IPS DF 19.7 (cell line): ENCODE measurements around the gene ABCA4.
"Not testable (repeated sequence)": the region's sequence is repeated elsewhere in the genome, so short reads cannot be mapped to it uniquely, and the experiment has no call there.

ENCODE experiments used
- DNase-seq: peaks from one replicate; pipeline ENCODE4 v3.0.0-alpha.2; 2013; ENCODE audit warnings: low read depth, low spot score

ABCA4 gene

DNA sequence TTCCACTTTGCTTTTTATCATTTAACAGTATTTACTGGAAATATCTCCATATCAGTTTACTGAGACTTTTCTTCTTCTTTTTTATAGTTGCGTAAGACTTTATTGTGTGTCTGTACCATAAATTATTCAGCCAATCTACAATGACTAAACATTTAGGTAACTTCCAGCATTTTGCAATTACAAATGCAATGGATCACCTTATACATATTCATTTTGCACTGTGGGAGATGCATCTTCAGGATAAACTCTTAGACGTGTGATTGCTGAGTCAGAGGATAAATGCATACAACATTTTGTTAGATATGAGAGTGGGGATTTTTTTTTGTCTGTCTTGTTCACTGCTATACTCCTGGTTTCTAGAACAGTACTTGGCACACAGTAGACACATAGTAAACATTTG, 116.0 kb downstream of the ABCA4 start:
- DNase-seq: no peak

DNA sequence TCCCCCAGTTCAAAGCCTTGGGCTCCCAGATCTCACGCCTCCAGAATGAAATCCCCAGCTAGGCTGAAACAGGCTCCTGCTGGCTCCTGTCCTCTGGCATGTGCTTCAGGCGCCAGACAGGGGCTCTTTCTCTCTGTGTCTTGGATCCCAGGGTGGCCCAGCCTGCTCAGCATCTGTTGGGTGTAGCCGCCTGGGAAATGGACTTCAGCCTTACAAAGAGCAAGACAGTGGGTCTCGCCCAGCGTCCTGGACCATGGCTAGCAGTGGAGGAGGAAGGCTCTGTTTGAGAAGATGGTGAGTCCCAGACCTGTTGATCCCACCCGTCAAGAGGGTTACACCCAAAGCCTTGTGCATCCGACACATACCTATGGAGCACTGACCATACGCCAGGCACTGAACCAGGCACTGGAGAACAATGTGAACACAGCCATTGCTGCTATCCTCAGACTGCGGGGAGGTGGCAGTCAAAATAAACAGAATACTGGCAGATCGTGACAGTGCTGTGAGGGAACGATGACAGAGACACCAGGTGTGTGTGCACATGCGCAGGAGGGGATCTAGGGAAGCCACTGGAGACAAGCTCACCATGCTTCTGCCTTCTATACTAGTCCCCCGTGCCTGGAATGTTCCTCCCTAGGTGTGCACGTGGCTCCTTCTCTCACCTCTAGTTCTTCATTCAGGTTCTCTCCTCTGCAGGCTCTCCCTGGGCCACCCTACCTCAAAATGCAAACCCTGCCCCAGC, 118.7 kb downstream of the ABCA4 start:
- DNase-seq: no peak

DNA sequence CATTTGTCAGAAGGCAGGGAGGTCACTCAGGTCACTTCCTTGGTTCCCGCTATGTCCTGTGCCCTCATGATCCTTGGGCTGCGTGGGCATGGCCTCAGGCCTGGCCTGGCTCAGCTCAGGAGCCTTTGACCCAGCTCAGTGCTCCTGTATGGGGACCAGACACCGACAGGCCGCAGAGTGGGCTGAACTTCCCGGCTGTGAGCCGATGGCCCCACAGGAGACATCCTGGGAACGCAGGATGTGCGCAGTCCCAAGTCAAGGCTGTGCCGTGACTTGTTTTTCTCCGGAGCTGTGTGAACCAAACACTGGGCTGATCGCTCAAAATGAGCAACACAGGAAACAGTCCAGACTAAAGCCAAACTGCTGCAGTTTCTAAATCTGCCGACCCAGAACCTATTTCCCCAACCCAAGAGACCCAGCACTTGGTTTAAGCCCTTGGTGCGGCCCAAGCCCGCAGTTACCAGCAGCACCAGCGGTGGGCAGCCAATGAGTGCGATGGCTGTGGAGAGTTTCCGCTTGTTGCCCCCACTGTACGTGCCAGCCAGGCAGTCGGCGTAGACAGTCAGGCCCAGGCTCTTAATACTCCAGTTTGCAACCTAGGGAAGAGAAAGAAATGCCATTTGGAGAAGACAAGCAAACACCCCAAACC, 119.4 kb downstream of the ABCA4 start:
- DNase-seq: no peak

DNA sequence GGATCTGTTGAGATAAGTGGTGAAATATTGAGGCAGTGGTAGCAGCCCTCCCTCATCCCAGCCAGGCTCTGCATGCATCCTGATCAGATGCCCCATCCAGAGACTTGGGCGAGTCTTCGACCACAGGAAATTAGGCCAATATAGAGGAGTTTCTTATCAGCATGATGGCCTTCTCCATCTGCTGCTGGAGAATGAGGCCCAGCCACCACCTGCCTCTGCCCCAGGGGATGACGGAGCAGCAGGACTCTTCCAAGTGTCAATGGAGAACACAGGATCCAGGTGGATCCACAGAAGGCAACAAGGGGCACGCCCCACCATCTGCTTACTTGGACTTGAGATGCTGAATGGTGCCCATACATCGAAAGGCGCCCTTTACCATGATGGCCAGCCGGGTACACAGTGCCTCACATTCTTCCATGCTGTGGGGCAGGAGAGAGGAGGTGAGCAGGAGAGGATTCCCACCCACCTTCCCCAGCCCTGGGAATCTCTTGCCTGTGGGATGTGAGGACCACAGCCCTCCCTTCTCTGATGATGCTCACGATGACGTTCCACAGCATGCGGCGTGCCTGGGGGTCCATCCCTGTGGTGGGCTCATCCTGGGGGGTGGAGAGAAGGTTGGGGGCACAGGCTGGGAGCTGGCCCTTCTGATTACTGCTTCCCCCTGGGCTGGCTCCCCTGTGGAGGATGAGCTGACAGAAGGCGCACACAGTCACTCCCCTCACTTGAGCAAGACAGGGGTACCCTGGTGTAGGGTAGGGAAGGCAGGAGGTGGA, 120.3 kb downstream of the ABCA4 start:
- no peak for DNase-seq

DNA sequence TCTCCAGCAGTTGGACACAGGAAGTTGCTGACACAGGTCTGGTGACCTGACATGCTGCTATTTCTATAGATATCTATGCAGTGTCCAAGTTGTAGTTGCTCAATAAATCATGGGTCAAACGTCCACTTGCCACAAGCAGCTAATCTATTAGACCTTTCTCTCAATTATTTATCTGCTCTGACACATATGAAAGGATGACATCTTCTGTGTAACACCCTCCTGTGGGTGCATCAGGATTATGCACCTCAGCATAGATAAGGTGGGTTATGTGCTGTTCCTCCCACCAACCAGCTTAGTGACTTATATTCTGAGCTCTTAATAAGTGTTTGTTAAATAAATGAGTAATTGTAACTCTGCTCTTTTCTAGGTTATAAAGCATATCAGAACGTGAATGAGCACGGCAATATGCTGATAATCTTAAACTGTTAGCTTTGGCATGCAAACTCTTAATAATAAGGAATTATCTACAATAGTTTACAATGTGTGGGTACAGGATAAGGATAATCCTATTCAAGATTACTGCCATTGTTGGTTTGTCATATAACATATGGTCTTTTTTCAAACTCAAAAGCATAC, 121.0 kb downstream of the ABCA4 start:
- DNase-seq: no peak

DNA sequence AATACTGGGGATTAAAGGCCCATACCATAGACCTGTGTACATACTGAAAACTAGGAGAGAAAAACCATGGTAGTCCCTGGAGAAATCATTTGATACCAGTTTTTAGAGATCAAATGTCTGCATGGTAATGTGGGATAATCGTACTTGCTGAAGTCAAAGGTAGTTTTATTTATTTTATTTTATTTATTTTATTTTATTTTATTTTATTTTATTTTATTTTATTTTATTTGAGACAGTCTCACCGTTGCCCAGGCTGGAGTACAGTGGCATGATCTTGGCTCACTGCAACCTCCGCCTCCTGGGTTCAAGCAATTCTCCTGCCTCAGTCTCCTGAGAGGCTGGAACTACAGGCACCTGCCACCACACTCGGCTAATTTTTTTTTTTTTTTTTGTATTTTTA, 122.4 kb downstream of the ABCA4 start:
- not testable (repeated sequence) for DNase-seq

DNA sequence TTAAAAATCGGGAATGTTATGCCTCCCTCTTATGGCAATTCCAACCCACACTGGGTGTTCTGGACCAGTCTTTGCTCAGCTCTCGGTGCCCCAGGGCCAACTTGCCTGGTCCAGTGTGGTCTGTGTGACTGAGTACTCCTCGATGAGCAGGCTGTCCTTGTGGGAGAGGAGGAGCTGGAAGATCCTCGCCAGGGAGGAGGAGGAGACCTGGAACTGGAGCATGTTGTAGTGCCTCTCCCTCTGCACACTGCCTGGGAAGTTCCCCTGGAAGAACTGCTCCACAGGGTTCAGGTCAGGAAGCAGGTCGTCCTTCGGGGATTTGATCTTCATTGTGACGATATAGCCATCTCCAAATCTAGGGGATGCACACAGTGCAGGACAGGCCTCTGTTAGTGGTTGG, 123.2 kb downstream of the ABCA4 start:
- no peak for DNase-seq

DNA sequence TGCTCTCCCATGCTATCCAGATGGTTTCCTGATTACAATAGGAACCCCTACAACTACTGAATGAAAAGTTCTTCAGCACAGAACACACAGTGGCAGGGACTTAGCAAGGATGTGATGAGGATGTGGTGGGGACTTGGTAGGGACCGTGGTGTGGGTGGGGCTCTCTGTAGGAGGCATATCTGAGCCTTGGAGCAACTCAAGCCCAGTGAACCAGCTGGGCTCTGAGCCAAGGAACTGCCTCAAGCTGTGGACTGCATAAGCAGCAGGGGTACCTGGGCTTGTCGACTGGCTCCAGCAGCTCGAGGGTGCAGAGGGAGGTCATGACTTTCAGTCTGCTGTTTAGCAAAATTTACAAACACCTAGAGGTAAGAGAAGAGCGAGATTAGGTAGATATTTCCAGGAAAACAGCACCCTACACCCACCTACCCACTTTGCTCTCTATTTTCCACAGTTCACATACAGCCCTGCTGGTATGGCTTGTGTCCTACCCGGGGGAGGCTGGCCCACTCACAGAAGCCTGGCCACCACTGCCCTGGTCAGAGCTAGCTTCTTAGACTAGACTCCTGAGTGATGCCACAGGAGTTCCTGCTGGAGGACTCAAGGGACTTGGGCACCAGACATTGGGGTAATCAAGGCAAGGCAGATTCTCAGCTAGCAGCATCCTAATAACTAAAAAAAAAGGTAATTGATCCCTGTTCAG, 125.0 kb downstream of the ABCA4 start:
- DNase-seq: no peak

DNA sequence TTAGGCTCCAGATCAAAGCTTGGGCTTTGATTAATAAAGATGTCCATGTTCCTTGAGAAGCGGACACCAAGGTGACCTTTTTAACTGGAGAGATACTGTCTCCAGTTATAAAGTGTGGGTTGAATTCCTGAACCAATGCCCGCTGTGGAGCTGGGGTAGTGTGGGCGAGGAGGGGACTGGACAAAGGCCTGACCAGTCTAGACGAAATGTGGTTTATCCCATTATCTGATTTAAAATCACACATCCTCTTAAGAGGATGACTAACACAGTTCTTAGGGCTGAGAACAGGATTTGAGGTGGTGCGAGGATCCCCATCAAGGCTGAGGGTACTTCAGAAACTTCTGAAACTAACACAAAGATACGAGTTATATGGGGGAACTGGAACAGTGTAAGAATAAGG, 127.2 kb downstream of the ABCA4 start:
- DNase-seq: no peak

DNA sequence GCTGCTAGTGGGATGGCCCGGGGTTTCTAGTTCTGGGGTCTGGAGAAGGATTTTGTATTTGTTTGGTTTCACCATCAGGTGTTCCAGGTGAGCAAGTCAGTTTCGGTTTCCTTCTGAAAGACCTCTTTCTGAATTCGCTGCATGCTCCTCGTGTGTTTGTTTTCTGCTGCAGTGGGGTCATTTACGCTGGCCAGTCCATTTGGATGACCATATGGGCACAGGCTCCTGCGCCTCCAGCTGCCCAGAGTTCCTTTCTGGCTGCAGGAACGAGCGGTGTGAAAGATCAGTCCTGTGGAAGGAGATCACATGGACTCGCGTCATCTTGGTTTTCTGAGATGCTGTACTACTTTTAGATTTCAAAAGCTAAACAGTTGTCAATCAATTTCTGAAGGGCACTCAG, 128.0 kb downstream of the ABCA4 start:
- DNase-seq: no peak

DNA sequence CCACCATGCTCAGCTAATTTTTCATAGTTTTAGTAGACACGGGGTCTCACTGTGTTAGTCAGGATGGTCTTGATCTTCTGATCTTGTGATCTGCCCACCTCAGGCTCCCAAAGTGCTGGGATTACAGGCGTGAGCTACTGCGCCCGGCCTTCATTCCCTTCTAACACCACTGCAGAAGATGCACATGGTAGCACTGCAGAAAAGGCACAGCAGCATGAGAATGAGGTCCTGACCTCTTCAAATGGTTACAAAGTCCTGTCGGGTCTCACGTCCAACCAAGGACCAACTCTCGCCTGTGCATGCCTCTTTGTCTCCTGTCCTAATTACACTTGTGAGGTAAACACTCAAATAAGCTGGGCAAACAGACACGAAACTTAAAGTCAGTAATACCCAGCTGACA, 128.8 kb downstream of the ABCA4 start:
- DNase-seq: no peak

DNA sequence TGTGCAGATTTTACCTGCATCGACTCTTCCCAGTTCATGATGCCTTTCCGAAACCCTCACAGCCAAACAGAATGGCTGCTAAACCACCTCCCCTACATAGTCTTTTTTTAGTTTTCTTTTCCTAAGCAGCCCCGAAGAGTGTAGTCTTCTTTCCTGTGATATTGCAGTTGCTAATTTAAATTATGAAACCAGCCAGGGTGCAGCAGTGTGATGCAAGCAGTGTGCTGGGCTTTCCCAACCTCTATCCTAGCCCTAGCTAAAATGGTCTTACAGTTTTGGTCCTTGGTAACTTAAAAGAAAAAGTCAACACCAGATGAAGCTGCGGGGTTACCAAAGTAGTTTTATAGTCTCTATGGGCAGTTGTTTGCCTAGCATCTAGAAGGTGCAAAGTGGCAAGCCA, 129.7 kb downstream of the ABCA4 start:
- DNase-seq: no peak

DNA sequence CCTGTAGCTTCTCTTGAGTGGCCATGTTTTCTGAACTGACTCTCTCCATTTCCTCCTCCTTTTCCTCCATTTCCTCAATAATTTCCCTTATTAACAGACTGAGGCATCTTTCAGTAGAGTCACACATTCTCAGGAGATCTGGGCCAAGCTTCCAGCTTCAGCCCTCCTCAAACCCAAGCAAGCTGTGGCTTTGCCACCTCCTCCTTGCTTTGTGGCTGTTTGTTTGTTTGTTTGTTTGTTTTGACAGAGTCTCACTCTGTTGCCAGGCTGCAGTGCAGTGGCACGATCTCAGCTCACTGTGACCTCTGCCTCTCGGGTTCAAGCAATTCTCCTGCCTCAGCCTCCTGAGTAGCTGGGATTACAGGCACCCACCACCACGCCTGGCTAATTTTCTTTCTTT, 130.5 kb downstream of the ABCA4 start:
- not testable (repeated sequence) for DNase-seq

DNA sequence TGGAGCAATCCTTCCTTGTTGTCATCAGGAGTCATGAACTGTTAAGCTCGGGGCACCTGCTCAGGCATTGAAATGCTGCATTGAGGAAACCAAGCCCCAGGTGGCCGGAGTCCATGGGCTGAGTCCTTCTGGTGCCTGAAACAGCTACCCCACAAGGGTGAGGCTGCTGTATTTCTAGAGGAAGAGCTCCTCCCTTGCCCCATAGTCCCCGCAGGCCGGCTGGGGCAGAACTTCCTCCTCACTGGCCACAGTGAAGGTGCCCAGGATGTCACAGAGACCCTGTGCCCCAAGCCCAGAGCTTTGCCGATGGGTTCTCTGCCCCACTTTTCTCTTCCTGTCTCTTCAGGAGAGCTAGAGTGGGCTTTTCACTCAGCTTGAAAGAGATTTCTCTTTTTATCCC, 130.9 kb downstream of the ABCA4 start:
- DNase-seq: no peak

DNA sequence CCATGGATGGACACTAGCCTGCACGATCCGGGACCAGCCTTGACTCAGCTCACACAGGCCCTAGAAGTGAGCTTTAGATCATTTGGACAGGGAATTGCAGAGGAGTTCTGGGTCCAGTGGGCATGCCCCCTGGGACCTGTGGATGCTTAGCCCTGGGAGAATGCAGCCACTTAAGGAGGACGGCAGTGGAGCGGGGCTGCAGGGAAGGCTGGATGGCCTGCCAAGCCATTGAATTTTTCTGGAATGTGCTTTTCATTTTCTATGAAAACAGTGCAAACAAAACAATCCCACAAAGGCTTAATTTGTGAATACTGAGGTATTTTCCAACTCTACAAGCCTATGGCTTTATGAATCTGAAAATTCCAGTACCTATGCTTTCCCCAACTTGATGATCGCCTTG, 131.3 kb downstream of the ABCA4 start:
- no peak for DNase-seq

DNA sequence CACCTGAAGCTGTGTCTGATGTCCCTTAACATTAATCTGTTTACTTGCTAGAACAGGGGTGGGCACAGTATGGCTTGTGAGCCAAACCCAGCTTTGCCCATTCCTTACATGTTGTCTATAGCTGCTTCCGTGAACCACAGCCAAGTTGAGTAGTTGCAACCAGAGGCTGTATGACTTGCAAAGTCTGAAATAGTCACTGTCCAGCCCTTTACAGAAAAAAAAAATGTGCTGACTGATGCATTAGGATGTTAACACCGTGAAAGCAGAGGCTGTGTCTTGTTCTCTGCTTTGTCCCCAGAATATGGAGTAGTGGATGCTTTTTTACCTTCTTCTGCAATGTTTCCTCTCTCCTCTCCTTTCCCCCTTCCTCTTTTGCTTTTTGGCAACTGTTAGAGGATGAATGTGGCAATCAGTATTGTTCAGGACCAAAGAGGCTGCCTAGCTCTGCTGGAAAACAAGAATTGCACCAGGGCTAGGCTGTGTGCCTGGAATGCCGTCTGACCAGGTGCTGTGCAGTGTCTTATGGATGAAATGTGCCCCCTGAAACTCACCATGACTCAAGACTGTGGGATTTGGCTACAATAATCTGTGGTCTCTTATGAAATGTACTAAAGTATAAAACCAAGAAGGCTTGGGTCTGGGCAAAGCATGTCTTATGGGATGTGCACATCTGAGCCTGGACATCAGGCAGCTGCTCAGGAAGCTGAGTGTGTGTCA, 132.2 kb downstream of the ABCA4 start:
- no peak for DNase-seq

DNA sequence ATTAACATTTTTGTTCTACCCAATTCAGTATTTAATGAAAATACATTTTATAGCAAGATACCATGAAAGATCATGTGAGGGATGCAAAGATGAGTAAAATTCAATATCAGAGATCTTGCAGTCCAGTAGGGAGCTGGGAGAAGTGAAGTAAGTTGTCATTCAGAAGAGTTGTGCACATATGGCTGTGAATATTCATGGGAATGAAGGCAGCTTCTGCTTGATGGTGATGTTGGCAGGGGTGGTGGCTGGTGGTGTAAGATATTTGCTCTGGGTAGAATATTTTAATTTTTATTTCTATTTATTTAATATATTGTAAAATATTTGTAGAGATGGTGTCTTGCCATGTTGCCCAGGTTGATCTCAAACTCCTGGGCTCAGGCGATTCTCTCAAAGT, 139.7 kb downstream of the ABCA4 start:
- DNase-seq: no peak

DNA sequence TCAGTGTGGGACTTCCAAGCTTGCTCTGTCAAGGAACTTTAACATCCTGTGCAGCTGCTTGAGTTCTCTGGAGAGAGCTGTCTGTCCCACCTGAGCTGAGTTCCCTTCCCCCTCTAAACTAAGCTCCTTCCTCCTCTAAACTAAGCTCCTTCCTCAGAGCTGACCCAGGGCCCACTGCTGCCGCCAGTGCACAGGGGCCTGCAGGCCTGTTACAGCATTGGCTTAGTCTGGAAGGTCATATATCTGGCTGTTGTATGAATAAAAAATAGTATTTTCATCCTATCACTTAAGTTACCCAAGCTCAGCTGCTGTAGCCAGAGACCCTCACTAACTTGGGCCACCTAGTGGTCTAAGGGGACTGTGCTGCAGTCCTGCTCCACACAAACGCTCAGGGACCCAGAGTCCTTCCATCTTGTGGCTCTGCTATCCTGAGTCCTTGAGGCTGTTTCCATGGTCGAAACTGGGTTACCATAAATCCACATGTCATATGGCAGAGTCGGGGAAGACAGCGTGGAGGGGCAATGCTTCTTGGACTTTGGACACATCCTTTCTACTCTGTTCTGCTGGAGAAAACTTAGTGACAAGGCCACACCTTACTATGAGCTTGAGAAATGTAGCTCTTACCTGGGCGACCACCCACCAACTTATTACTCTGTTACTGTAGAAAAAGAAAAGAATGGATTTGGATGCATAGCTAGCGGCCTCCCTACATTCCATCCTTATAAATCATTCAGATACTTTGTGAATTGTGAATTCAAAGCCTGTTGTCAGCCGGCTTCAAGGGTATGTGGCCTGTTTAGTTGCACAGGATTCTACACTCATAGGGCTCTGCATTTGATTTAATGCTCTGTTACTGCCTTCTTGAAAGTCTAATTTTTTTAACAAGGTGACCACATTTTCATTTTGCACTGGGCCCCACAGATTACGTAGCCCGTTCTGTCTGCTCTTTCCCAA, 140.4 kb downstream of the ABCA4 start:
- peak; percentile 25 for DNase-seq

DNA sequence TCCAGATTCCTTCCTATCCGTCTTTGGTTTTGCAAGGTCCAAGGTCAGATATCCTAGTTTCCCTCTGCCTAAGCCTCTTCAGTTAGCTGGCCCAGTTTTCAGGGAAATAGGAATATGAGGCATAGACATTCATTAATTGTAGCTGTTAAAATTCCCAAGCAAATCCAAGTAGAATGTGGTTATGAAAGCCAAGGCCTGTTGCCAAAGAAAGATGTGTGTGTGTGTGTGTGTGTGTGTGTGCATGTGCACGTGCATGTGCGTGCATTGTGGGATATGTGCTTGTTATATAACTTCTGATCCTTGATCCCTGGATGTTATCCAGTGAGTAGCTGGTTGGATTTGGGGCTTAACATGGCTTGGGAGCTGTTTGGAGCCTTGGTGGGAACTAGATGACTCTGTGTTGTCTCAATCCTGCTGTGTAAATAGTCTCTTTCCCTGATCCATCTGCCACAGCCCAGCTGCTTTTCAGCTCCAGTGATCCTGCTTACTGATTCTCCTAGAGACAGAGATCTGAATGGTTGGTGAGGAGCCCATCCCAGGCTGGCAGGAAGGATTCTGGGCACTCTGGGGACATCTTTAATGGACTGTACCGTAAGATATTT, 141.1 kb downstream of the ABCA4 start:
- no peak for DNase-seq
